22Rv1 (cell line): ENCODE data around the gene ANXA8.
"Not testable (repeated sequence)": the region's sequence is repeated elsewhere in the genome, so short reads cannot be mapped to it uniquely, and the experiment has no call there.

ENCODE experiments used
- CTCF ChIP-seq: fragments of 450-650 bp; IDR thresholded peaks from 2 replicates; pipeline ENCODE4 v1.5.1; 2017; ENCODE audit warnings: mild to moderate bottlenecking
- ZFX ChIP-seq: fragments of 450-650 bp; IDR thresholded peaks from 2 replicates; pipeline ENCODE4 v1.6.1; 2017; ENCODE audit warnings: antibody characterized with exemption, borderline replicate concordance

DNA sequence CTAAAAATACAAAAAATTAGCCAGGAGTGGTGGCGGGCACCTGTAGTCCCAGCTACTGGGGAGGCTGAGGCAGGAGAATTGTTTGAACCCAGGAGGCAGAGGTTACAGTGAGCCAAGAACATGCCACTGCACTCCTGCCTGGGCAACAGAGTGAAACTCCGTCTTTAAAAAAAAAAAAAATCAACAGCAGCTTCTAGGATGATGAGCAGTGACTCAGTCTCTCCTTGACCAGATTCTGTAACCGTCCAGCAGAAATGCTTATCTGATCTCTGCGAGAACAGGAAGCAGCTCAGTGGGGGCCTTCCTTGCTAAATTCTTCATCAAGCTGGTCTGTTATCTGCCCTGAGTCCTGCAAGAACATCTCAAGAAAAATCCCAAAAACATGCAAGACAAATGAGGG lies 2.0 kb upstream of the ANXA8 start:
- TF ChIP-seq CTCF, ZFX: not testable (repeated sequence)
